ENCODE results near the gene KCTD11. TPM values are rescaled to one million over a fixed set of nuclear protein-coding genes. Genes with fewer than 3 reads are reported as not detected.

The KCTD11 gene
- total and polyA plus RNA-seq, 2 of the 13 experiments (the other 11 are each of a cell fraction or from before 2014, with no cell fraction given), result 1.6 to 2.6 TPM

DNA sequence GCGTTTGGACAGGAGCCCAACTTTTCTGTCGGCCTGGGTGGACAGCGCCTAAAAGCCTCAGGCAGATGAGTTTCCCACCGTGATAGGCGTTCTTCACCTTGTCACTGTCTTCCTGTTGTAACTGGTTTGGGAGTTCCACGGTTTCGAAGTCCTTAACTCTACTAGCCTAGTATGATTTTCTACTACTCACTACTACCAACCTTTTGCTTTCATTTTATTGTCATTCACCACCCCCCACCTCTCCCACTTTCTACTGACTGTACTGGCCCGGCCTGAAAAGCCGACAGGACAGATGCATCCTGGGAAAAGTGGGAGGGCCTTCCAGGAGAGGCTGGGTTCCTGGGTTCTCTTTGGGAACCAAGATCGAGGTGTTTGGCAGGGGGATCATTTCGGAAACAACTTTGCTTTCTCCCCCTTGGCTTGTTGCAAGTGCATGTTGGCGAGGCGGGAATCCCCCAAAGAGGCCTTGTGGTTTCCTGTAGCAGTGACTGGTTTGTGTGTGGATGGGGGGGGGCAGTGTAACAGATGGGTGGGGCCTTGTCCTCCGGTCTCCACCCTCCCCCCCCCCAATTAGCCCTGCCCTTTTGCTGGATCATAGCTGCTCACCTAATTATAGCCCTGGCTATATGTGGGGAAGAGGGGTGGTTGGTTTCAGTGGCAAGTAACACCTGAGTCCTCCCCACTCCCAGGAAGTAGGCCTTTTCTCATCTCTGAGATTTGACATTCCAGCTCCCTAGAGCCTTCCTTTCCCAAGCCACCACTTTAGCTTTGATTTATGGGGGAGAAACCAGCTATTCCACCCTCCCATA, 43.1 kb upstream of the KCTD11 start (continued):
- TF ChIP-seq, protein P1, sequence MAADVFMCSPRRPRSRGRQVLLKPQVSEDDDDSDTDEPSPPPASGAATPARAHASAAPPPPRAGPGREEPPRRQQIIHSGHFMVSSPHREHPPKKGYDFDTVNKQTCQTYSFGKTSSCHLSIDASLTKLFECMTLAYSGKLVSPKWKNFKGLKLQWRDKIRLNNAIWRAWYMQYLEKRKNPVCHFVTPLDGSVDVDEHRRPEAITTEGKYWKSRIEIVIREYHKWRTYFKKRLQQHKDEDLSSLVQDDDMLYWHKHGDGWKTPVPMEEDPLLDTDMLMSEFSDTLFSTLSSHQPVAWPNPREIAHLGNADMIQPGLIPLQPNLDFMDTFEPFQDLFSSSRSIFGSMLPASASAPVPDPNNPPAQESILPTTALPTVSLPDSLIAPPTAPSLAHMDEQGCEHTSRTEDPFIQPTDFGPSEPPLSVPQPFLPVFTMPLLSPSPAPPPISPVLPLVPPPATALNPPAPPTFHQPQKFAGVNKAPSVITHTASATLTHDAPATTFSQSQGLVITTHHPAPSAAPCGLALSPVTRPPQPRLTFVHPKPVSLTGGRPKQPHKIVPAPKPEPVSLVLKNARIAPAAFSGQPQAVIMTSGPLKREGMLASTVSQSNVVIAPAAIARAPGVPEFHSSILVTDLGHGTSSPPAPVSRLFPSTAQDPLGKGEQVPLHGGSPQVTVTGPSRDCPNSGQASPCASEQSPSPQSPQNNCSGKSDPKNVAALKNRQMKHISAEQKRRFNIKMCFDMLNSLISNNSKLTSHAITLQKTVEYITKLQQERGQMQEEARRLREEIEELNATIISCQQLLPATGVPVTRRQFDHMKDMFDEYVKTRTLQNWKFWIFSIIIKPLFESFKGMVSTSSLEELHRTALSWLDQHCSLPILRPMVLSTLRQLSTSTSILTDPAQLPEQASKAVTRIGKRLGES (CRISPR knock-in tag; IDR thresholded peaks at IDR 0.05; ENCODE audit: borderline replicate concordance), result no peak
- TF ChIP-seq, protein P2, sequence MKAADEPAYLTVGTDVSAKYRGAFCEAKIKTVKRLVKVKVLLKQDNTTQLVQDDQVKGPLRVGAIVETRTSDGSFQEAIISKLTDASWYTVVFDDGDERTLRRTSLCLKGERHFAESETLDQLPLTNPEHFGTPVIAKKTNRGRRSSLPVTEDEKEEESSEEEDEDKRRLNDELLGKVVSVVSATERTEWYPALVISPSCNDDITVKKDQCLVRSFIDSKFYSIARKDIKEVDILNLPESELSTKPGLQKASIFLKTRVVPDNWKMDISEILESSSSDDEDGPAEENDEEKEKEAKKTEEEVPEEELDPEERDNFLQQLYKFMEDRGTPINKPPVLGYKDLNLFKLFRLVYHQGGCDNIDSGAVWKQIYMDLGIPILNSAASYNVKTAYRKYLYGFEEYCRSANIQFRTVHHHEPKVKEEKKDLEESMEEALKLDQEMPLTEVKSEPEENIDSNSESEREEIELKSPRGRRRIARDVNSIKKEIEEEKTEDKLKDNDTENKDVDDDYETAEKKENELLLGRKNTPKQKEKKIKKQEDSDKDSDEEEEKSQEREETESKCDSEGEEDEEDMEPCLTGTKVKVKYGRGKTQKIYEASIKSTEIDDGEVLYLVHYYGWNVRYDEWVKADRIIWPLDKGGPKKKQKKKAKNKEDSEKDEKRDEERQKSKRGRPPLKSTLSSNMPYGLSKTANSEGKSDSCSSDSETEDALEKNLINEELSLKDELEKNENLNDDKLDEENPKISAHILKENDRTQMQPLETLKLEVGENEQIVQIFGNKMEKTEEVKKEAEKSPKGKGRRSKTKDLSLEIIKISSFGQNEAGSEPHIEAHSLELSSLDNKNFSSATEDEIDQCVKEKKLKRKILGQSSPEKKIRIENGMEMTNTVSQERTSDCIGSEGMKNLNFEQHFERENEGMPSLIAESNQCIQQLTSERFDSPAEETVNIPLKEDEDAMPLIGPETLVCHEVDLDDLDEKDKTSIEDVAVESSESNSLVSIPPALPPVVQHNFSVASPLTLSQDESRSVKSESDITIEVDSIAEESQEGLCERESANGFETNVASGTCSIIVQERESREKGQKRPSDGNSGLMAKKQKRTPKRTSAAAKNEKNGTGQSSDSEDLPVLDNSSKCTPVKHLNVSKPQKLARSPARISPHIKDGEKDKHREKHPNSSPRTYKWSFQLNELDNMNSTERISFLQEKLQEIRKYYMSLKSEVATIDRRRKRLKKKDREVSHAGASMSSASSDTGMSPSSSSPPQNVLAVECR (CRISPR knock-in tag; IDR thresholded peaks at IDR 0.05; ENCODE audit: borderline replicate concordance), result 0 out of 2 replicates have a peak, but pooled peaks have one; percentile 16
- peak; percentile 67 for TF ChIP-seq POLR2G (IDR thresholded peaks at IDR 0.05; ENCODE audit: low read depth, low read length)
- TF ChIP-seq, protein P3, sequence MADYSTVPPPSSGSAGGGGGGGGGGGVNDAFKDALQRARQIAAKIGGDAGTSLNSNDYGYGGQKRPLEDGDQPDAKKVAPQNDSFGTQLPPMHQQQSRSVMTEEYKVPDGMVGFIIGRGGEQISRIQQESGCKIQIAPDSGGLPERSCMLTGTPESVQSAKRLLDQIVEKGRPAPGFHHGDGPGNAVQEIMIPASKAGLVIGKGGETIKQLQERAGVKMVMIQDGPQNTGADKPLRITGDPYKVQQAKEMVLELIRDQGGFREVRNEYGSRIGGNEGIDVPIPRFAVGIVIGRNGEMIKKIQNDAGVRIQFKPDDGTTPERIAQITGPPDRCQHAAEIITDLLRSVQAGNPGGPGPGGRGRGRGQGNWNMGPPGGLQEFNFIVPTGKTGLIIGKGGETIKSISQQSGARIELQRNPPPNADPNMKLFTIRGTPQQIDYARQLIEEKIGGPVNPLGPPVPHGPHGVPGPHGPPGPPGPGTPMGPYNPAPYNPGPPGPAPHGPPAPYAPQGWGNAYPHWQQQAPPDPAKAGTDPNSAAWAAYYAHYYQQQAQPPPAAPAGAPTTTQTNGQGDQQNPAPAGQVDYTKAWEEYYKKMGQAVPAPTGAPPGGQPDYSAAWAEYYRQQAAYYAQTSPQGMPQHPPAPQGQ (CRISPR knock-in tag; IDR thresholded peaks at IDR 0.05; ENCODE audit: borderline replicate concordance), result no peak
- peak; percentile 65; the same call in 1 of the 2 replicates for TF ChIP-seq KDM5A (IDR thresholded peaks at IDR 0.05; ENCODE audit: borderline replicate concordance, low read length)
- TF ChIP-seq AKAP8 (CRISPR knock-in tag; IDR thresholded peaks at IDR 0.05), result peak; percentile 6; the same call in 1 of the 2 replicates
- no peak for TF ChIP-seq ZMAT3 (CRISPR knock-in tag; conservative IDR thresholded peaks at IDR 0.05)
- TF ChIP-seq ZSCAN12 (CRISPR knock-in tag; IDR thresholded peaks at IDR 0.05), result no peak
- TF ChIP-seq, protein P4, sequence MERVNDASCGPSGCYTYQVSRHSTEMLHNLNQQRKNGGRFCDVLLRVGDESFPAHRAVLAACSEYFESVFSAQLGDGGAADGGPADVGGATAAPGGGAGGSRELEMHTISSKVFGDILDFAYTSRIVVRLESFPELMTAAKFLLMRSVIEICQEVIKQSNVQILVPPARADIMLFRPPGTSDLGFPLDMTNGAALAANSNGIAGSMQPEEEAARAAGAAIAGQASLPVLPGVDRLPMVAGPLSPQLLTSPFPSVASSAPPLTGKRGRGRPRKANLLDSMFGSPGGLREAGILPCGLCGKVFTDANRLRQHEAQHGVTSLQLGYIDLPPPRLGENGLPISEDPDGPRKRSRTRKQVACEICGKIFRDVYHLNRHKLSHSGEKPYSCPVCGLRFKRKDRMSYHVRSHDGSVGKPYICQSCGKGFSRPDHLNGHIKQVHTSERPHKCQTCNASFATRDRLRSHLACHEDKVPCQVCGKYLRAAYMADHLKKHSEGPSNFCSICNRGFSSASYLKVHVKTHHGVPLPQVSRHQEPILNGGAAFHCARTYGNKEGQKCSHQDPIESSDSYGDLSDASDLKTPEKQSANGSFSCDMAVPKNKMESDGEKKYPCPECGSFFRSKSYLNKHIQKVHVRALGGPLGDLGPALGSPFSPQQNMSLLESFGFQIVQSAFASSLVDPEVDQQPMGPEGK (CRISPR knock-in tag; IDR thresholded peaks at IDR 0.05), result peak; percentile 69
- TF ChIP-seq SMARCC2 (IDR thresholded peaks at IDR 0.05), result no peak
- TF ChIP-seq TGIF2 (CRISPR knock-in tag; IDR thresholded peaks at IDR 0.05), result no peak
- 0 out of 2 replicates have a peak, but pooled peaks have one; percentile 35 for TF ChIP-seq PHF21A (CRISPR knock-in tag; IDR thresholded peaks at IDR 0.05)
- TF ChIP-seq, protein P5, sequence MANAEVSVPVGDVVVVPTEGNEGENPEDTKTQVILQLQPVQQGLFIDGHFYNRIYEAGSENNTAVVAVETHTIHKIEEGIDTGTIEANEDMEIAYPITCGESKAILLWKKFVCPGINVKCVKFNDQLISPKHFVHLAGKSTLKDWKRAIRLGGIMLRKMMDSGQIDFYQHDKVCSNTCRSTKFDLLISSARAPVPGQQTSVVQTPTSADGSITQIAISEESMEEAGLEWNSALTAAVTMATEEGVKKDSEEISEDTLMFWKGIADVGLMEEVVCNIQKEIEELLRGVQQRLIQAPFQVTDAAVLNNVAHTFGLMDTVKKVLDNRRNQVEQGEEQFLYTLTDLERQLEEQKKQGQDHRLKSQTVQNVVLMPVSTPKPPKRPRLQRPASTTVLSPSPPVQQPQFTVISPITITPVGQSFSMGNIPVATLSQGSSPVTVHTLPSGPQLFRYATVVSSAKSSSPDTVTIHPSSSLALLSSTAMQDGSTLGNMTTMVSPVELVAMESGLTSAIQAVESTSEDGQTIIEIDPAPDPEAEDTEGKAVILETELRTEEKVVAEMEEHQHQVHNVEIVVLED (CRISPR knock-in tag; IDR thresholded peaks at IDR 0.05; ENCODE audit: borderline replicate concordance), result peak; percentile 15; the same call in 1 of the 2 replicates
- TF ChIP-seq GABPA (IDR thresholded peaks at IDR 0.05; ENCODE audit: low read depth, low read length), result no peak
- no peak for TF ChIP-seq GABPA (CRISPR knock-in tag; IDR thresholded peaks at IDR 0.05; ENCODE audit: low read depth)
